ENCODE data around the gene LYPD8.
A peak's percentile ranks its signal among the peaks of the same experiment; 100 is the strongest.
"Not testable (repeated sequence)": the region's sequence is repeated elsewhere in the genome, so short reads cannot be mapped to it uniquely, and the experiment has no call there.

The LYPD8 gene

GRCh38 chr1:248790456-248790855 lies 34.9 kb upstream of the LYPD8 start:
- Histone ChIP-seq H3K4me3 (ENCODE audit: low read depth in 1 of 5, low read length in 5 of 5) (no peak overlapping the region), H3K27ac (ENCODE audit: low read depth, low read length) (no peak overlapping the region), H3K27me3 (ENCODE audit: control insufficient read depth in 5 of 5, insufficient read depth in 4 of 5, low read length in 5 of 5) (no peaks in the 10 kb centered on the region), H3K36me3 (ENCODE audit: control insufficient read depth in 5 of 5, insufficient read depth in 5 of 5, low read length in 5 of 5) (no peaks in the 10 kb centered on the region), H3K4me1 (ENCODE audit: control insufficient read depth in 5 of 5, insufficient read depth in 5 of 5, low read length in 5 of 5) (no peaks in the 10 kb centered on the region), H3K9ac (ENCODE audit: low read length in 5 of 5) (no peak overlapping the region), H3K9me3 (ENCODE audit: control insufficient read depth in 5 of 5, low read length in 5 of 5) (peaks cover 0 to 6% (median 2%) of the 10 kb centered on the region in 5 donors)

- not testable (repeated sequence) for H3K27ac ChIP-seq (ENCODE audit: low read depth, low read length); H3K9ac ChIP-seq (ENCODE audit: low read length in 5 of 5); H3K4me1 ChIP-seq (ENCODE audit: control insufficient read depth in 5 of 5, insufficient read depth in 5 of 5, low read length in 5 of 5)
These were observed 33.8 kb upstream of the LYPD8 start for GRCh38 chr1:248789337-248789736.

DNA sequence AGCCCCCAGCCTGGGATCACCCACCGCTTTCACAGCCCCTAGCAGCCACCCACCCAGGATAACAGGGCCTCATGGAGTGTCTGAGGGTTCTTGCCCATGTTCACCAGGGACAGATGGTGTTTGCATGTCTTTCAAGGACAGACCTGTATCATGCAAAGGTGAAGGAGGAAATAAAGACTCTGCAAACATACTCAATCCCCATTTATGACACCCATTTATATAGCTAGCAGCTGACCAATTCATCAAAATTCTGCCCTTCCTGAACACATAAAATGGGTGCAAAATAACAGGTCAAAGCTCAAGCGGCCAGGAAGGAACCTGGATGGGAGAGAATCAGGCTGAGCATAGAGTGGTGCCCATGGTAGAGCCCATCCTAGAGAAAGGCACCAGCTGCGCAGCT lies 32.8 kb upstream of the LYPD8 start:
- Histone ChIP-seq H3K9me3 (ENCODE audit: control insufficient read depth in 5 of 5, low read length in 5 of 5) (no peaks in the 10 kb centered on the region), H3K9ac (ENCODE audit: low read length in 5 of 5) (no peak overlapping the region), H3K27ac (ENCODE audit: low read depth, low read length) (no peak overlapping the region), H3K4me3 (ENCODE audit: low read depth in 1 of 5, low read length in 5 of 5) (no peak overlapping the region), H3K27me3 (ENCODE audit: control insufficient read depth in 5 of 5, insufficient read depth in 4 of 5, low read length in 5 of 5) (peaks cover 0 to 5% (median 0%) of the 10 kb centered on the region in 5 donors), H3K4me1 (ENCODE audit: control insufficient read depth in 5 of 5, insufficient read depth in 5 of 5, low read length in 5 of 5) (no peaks in the 10 kb centered on the region), H3K36me3 (ENCODE audit: control insufficient read depth in 5 of 5, insufficient read depth in 5 of 5, low read length in 5 of 5) (no peaks in the 10 kb centered on the region)

More at GRCh38 chr1:248789337-248789736, 33.8 kb upstream of the LYPD8 start:
- not testable (repeated sequence) for H3K4me3 ChIP-seq (ENCODE audit: low read depth in 1 of 5, low read length in 5 of 5); H3K9me3 ChIP-seq (ENCODE audit: control insufficient read depth in 5 of 5, low read length in 5 of 5); H3K27me3 ChIP-seq (ENCODE audit: control insufficient read depth in 5 of 5, insufficient read depth in 4 of 5, low read length in 5 of 5); H3K36me3 ChIP-seq (ENCODE audit: control insufficient read depth in 5 of 5, insufficient read depth in 5 of 5, low read length in 5 of 5)

DNA sequence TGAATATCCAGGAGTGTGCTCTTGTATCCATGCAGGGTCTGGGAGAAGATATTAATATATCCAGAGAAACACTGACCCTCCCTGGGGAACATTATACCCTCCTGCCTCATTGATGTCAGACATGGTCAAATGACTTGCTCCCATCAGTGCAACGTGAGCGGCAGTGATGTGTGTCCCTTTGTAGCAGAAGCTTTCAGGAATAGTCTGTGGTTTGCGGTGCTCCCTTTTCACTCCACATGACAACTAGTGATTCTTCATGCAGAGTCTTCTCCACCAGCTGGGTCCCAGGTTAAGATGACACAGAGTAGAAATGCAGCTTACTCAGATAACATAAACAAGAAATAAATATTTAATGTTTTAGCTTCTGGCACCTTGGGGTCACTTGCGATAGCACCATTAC lies 31.9 kb upstream of the LYPD8 start:
- Histone ChIP-seq H3K9ac (ENCODE audit: low read length in 5 of 5) (no peak overlapping the region), H3K4me3 (ENCODE audit: low read depth in 1 of 5, low read length in 5 of 5) (no peak overlapping the region), H3K9me3 (ENCODE audit: control insufficient read depth in 5 of 5, low read length in 5 of 5) (no peaks in the 10 kb centered on the region), H3K4me1 (ENCODE audit: control insufficient read depth in 5 of 5, insufficient read depth in 5 of 5, low read length in 5 of 5) (no peaks in the 10 kb centered on the region), H3K36me3 (ENCODE audit: control insufficient read depth in 5 of 5, insufficient read depth in 5 of 5, low read length in 5 of 5) (no peaks in the 10 kb centered on the region), H3K27ac (ENCODE audit: low read depth, low read length) (no peak overlapping the region), H3K27me3 (ENCODE audit: control insufficient read depth in 5 of 5, insufficient read depth in 4 of 5, low read length in 5 of 5) (peaks cover 0 to 5% (median 0%) of the 10 kb centered on the region in 5 donors)

GRCh38 chr1:248786156-248786555 lies 30.6 kb upstream of the LYPD8 start:
- no peaks in the 10 kb centered on the region for H3K36me3 ChIP-seq (ENCODE audit: control insufficient read depth in 5 of 5, insufficient read depth in 5 of 5, low read length in 5 of 5)
- peaks cover 0 to 5% (median 0%) of the 10 kb centered on the region in 5 donors for H3K27me3 ChIP-seq (ENCODE audit: control insufficient read depth in 5 of 5, insufficient read depth in 4 of 5, low read length in 5 of 5)
- no peak overlapping the region for H3K9ac ChIP-seq (ENCODE audit: low read length in 5 of 5)
- H3K9me3 ChIP-seq (ENCODE audit: control insufficient read depth in 5 of 5, low read length in 5 of 5), result no peaks in the 10 kb centered on the region
- H3K4me3 ChIP-seq (ENCODE audit: low read depth in 1 of 5, low read length in 5 of 5), result no peak overlapping the region
- H3K4me1 ChIP-seq (ENCODE audit: control insufficient read depth in 5 of 5, insufficient read depth in 5 of 5, low read length in 5 of 5), result no peaks in the 10 kb centered on the region
- no peak overlapping the region for H3K27ac ChIP-seq (ENCODE audit: low read depth, low read length)

DNA sequence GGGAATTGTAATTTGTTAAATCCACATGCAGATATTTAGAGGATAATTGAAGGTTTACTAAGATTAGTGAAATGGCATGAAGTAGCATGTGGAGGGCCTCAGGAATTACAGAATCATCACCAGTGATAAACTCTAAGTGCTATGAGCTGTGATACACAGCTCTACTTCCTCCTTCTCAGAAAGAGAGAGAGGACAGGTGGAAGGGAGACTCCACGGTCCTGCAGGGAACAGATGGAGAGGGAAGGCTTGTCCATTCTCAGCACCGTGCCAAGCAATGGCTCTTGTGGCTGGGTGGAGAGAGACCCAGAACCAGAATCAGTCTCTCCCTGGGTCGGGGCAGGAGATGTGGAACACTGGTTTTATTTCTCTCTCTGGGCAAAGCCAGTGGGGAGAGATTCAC lies 27.8 kb upstream of the LYPD8 start:
- H3K27ac ChIP-seq (ENCODE audit: low read depth, low read length), result no peak overlapping the region
- peaks cover 0 to 5% (median 0%) of the 10 kb centered on the region in 5 donors for H3K27me3 ChIP-seq (ENCODE audit: control insufficient read depth in 5 of 5, insufficient read depth in 4 of 5, low read length in 5 of 5)

GRCh38 chr1:248782416-248783141 lies 27.0 kb upstream of the LYPD8 start:
- Histone ChIP-seq H3K36me3 (ENCODE audit: control insufficient read depth in 5 of 5, insufficient read depth in 5 of 5, low read length in 5 of 5) (no peaks in the 10 kb centered on the region), H3K4me1 (ENCODE audit: control insufficient read depth in 5 of 5, insufficient read depth in 5 of 5, low read length in 5 of 5) (peaks cover 0 to 3% (median 0%) of the 10 kb centered on the region in 5 donors), H3K27ac (ENCODE audit: low read depth, low read length) (no peak overlapping the region), H3K9me3 (ENCODE audit: control insufficient read depth in 5 of 5, low read length in 5 of 5) (peaks cover 0 to 2% (median 0%) of the 10 kb centered on the region in 5 donors), H3K9ac (ENCODE audit: low read length in 5 of 5) (no peak overlapping the region), H3K27me3 (ENCODE audit: control insufficient read depth in 5 of 5, insufficient read depth in 4 of 5, low read length in 5 of 5) (peaks cover 0 to 5% (median 0%) of the 10 kb centered on the region in 5 donors), H3K4me3 (ENCODE audit: low read depth in 1 of 5, low read length in 5 of 5) (no peak overlapping the region)

More for the DNA sequence above, 27.8 kb upstream of the LYPD8 start:
- H3K9me3 ChIP-seq (ENCODE audit: control insufficient read depth in 5 of 5, low read length in 5 of 5), result peaks cover 0 to 2% (median 0%) of the 10 kb centered on the region in 5 donors
- no peak overlapping the region for H3K4me3 ChIP-seq (ENCODE audit: low read depth in 1 of 5, low read length in 5 of 5)
- no peak overlapping the region for H3K9ac ChIP-seq (ENCODE audit: low read length in 5 of 5)
- peaks cover 0 to 3% (median 0%) of the 10 kb centered on the region in 5 donors for H3K4me1 ChIP-seq (ENCODE audit: control insufficient read depth in 5 of 5, insufficient read depth in 5 of 5, low read length in 5 of 5)
- H3K36me3 ChIP-seq (ENCODE audit: control insufficient read depth in 5 of 5, insufficient read depth in 5 of 5, low read length in 5 of 5), result no peaks in the 10 kb centered on the region

DNA sequence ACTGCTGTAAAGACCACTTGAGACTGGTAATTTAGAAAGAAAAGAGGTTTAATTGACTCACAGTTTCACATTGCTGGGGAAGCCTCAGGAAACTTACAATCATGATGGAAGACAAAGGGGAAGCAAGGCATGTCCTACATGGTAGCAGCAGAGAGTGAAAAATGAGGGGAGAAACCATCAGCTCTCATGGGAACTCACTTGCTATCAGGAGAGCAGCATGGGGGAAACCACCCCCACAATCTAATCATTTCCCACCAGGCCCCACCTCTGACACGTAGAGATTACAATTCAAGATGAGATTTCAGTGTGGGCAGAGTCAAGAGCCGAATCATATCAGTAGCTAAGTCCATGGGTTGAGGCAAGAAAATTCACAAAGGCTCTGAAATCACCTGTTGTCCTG lies 23.8 kb upstream of the LYPD8 start:
- Histone ChIP-seq H3K4me3 (ENCODE audit: low read depth in 1 of 5, low read length in 5 of 5) (no peak overlapping the region), H3K9ac (ENCODE audit: low read length in 5 of 5) (no peak overlapping the region), H3K4me1 (ENCODE audit: control insufficient read depth in 5 of 5, insufficient read depth in 5 of 5, low read length in 5 of 5) (peaks cover 0 to 3% (median 0%) of the 10 kb centered on the region in 5 donors), H3K36me3 (ENCODE audit: control insufficient read depth in 5 of 5, insufficient read depth in 5 of 5, low read length in 5 of 5) (no peaks in the 10 kb centered on the region), H3K27ac (ENCODE audit: low read depth, low read length) (no peak overlapping the region), H3K27me3 (ENCODE audit: control insufficient read depth in 5 of 5, insufficient read depth in 4 of 5, low read length in 5 of 5) (peaks cover 0 to 5% (median 0%) of the 10 kb centered on the region in 5 donors), H3K9me3 (ENCODE audit: control insufficient read depth in 5 of 5, low read length in 5 of 5) (peaks cover 0 to 8% (median 5%) of the 10 kb centered on the region in 5 donors)

GRCh38 chr1:248778906-248779305 lies 23.3 kb upstream of the LYPD8 start:
- H3K4me3 ChIP-seq (ENCODE audit: low read depth in 1 of 5, low read length in 5 of 5), result no peak overlapping the region

GRCh38 chr1:248776991-248777390 lies 21.4 kb upstream of the LYPD8 start:
- Histone ChIP-seq H3K4me3 (ENCODE audit: low read depth in 1 of 5, low read length in 5 of 5) (peak overlapping the region in 1 of 5 donors; percentile 23), H3K9me3 (ENCODE audit: control insufficient read depth in 5 of 5, low read length in 5 of 5) (peaks cover 0 to 8% (median 5%) of the 10 kb centered on the region in 5 donors), H3K36me3 (ENCODE audit: control insufficient read depth in 5 of 5, insufficient read depth in 5 of 5, low read length in 5 of 5) (no peaks in the 10 kb centered on the region), H3K27me3 (ENCODE audit: control insufficient read depth in 5 of 5, insufficient read depth in 4 of 5, low read length in 5 of 5) (no peaks in the 10 kb centered on the region), H3K27ac (ENCODE audit: low read depth, low read length) (no peak overlapping the region), H3K4me1 (ENCODE audit: control insufficient read depth in 5 of 5, insufficient read depth in 5 of 5, low read length in 5 of 5) (peaks cover 0 to 3% (median 0%) of the 10 kb centered on the region in 5 donors), H3K9ac (ENCODE audit: low read length in 5 of 5) (no peak overlapping the region)

More at GRCh38 chr1:248778906-248779305, 23.3 kb upstream of the LYPD8 start:
- Histone ChIP-seq H3K27me3 (ENCODE audit: control insufficient read depth in 5 of 5, insufficient read depth in 4 of 5, low read length in 5 of 5) (peaks cover 0 to 3% (median 0%) of the 10 kb centered on the region in 5 donors), H3K36me3 (ENCODE audit: control insufficient read depth in 5 of 5, insufficient read depth in 5 of 5, low read length in 5 of 5) (no peaks in the 10 kb centered on the region), H3K9me3 (ENCODE audit: control insufficient read depth in 5 of 5, low read length in 5 of 5) (peaks cover 0 to 8% (median 5%) of the 10 kb centered on the region in 5 donors), H3K4me1 (ENCODE audit: control insufficient read depth in 5 of 5, insufficient read depth in 5 of 5, low read length in 5 of 5) (peaks cover 0 to 3% (median 0%) of the 10 kb centered on the region in 5 donors), H3K27ac (ENCODE audit: low read depth, low read length) (no peak overlapping the region), H3K9ac (ENCODE audit: low read length in 5 of 5) (no peak overlapping the region)
